Epidermal melanocyte (primary cell): ENCODE data around the gene AOC1.
A peak's percentile ranks its signal among the peaks of the same experiment; 100 is the strongest.

ENCODE experiments used
- DNase-seq: peaks from one replicate; pipeline ENCODE4 v3.0.0; 2011; ENCODE audit warnings: low spot score; ENCODE audit not compliant: insufficient read length

The AOC1 gene

GRCh38 chr7:150857276-150858055 lies 5.1 kb downstream of the AOC1 start:
- no peak for DNase-seq

GRCh38 chr7:150858236-150859197 lies 6.2 kb downstream of the AOC1 start:
- DNase-seq: no peak

- no peak for DNase-seq
Measured at GRCh38 chr7:150860291-150860977, 8.1 kb downstream of the AOC1 start.

- no peak for DNase-seq
Measured at GRCh38 chr7:150860978-150861295, 8.6 kb downstream of the AOC1 start.

- no peak for DNase-seq
Measured at GRCh38 chr7:150862356-150862755, 10.0 kb downstream of the AOC1 start.

GRCh38 chr7:150863946-150864345 lies 11.6 kb downstream of the AOC1 start:
- no peak for DNase-seq

- DNase-seq: no peak
Measured at GRCh38 chr7:150866932-150867564, 14.7 kb downstream of the AOC1 start.

- DNase-seq: no peak
Measured at GRCh38 chr7:150867605-150868004, 15.3 kb downstream of the AOC1 start.

- DNase-seq: no peak
Measured at GRCh38 chr7:150869467-150869866, 17.1 kb downstream of the AOC1 start.

GRCh38 chr7:150871601-150872000 lies 19.3 kb downstream of the AOC1 start:
- DNase-seq: no peak

- no peak for DNase-seq
Measured at GRCh38 chr7:150874401-150875198, 22.3 kb downstream of the AOC1 start.

GRCh38 chr7:150875791-150876190 lies 23.5 kb downstream of the AOC1 start:
- DNase-seq: no peak

- peak; percentile 76 for DNase-seq
Measured at GRCh38 chr7:150876817-150877526, 24.7 kb downstream of the AOC1 start.

GRCh38 chr7:150877536-150877935 lies 25.2 kb downstream of the AOC1 start:
- no peak for DNase-seq

GRCh38 chr7:150879345-150879744 lies 27.0 kb downstream of the AOC1 start:
- no peak for DNase-seq

GRCh38 chr7:150881189-150881588 lies 28.9 kb downstream of the AOC1 start:
- no peak for DNase-seq

GRCh38 chr7:150890853-150891584 lies 38.7 kb downstream of the AOC1 start:
- no peak for DNase-seq

- DNase-seq: no peak
Measured at GRCh38 chr7:150891740-150892139, 39.4 kb downstream of the AOC1 start.

- no peak for DNase-seq
Measured at GRCh38 chr7:150895809-150896208, 43.5 kb downstream of the AOC1 start.
